SKM-1 treated with dmso at 0.1 percent for 144 hours (cell line): Measurements from ENCODE around the gene FAM156A.
"Not testable (repeated sequence)": the region's sequence is repeated elsewhere in the genome, so short reads cannot be mapped to it uniquely, and the experiment has no call there.

ENCODE experiments used
- DNase-seq: peaks from one replicate; lab custom pipeline; 2025; ENCODE audit not compliant: unreplicated experiment; lab: John Stamatoyannopoulos, UW

Gene FAM156A

DNA sequence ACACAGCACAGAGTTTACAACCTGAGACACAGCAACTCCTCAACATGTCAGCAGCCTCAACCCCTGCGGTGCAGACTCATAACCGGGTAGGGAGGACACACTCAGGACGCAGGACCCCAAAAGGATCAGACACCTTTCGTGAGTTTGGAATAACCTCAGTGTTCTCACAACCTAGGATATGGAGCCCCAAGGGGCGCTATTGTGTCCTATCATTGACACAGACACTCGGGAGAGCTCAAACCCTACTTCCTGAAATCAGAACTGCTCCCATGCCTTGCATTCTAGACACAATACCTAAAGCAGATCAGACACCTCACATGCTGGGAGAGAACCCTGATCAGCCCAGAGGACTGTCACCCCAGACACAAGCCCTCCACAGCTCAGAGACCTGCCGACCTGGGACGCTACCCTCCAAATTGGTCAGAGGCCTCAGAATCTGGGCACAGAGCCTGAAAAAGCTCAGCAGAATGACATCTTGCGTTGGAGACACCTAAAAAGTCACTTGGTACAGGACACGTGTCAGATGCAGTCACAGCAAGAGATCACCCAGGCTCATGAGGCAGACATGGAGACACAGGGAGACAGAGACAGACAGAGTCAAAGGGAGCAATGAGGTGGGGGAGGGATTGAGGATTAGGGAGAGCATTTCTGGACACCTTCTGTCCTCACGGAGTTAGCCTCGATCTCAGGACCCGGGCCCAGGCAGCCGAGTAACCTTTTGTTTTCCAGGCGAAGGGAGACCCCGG, 8.8 kb upstream of the FAM156A start:
- not testable (repeated sequence) for DNase-seq

DNA sequence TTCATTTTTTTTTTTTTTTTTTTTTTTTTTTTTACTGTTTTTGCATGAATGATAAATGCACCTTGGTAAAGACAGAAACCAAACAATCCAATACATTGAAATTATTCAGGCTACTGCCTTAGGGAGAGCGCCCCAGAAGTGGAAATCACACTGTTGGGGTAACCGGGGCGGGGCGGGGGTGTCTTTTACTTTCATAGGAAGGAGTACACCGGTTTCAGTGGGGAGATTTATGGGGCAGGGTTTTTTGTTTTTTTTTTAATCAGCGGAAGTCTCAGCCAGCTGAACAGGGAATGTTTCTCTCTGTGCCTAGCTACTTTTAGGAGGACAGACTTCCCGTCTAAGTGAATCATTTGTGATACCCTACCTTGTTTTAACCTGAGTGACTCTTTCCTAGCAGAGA, 643 bp upstream of the FAM156A start:
- DNase-seq: not testable (repeated sequence)

DNA sequence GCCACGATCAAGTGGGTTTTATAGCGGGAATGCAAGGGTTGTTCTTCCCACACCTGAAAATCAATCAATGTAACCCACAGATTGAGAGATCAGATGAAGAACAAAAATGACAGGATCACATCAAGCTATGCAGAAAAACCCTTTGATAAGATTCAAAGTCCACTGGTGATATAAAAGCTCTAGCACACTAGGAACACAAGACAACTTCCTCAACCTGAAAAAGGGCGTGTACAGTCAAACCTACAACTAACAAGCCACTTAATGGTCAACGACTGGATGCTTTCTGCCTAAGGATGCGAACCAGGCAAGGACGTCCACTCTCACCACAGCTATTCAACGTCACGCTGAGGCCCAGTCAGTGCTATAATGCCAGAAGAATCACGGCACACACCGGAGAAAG, 8.4 kb downstream of the FAM156A start:
- DNase-seq: not testable (repeated sequence)

DNA sequence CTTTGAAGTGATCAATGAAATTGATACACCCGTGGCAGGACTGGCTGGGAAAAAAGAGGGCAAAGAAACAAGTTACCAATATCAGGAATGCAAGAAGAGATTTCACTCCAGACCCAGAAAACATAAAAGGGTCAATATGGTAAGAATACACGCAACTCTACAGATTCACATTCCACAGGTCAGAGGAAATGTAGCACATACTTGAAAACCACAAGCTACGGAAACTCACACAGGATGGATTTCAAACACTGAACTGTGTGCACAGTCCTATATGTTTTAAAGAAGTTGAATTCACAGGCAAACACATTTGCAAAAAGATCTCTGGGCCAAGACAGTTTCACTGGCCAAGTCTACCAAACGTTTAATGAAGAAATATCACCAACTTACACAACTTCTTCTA, 9.0 kb downstream of the FAM156A start:
- not testable (repeated sequence) for DNase-seq

DNA sequence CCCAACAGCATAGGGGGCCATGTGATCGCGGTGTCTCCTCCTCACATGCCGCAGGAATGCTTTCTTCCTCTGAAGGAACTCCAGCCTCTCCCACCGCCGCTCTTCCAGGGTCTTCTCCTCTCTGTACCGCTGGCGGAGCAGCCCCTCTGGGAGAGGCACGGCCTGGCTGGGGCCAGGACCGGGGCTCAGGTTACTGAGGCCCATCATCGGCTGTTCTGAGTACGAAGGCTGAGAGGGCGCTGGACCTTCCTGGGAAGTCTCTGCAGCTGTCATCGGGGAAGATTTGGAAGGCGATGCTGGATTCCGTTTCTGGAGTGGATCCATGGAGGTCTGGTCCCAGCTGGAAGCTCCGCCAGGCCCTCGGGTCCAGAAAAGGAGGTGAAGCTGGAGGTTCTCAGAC, 10.1 kb downstream of the FAM156A start:
- not testable (repeated sequence) for DNase-seq

DNA sequence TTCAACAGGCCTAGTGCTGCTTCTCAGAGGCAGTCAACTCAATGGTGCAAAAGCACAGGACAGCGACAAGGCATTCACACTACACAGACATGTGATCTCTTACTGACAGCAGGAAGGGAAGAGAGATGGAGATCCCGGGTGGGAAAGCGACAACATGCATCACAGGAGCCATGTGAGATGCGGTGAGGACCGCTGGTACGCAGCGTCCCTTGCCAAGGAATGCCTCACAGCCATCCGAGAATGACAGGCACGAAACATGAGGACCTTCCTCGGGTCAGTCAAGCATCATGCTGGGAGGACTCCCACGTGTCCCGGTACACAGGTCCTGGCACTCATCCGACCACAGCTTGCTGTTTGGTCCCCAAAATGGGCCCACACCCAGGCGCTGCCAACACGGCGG, 10.8 kb downstream of the FAM156A start:
- DNase-seq: not testable (repeated sequence)

DNA sequence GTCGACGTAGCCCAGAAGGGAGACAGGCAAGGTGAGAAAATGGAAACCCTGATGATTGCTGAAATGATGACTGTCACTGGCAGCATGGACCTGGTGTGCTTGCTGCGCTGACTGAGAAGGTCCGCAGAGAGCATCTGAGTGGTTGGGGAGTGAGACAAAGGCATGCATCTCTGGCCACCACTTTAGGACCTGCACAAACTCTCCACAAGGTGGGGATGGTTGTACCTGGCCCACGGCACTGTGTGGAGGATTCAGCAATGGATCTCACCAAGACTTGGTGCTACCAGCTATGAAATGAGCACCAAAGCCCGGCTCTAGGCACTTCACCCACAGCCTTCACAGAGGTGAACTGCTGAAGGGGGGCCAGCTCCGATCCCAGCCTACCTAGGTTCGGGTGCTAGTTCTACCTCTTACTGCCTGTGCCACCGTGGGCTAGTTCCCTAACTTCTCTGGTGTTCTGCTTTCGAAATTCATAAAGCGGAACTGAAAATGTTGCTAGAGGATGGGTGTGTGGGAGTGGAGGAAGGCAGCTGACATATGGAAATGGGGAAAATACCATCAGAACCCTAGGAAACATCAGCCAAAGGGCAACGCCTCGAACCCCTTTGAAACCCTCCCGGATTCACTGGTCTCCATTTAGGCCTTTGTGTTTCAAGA, 12.4 kb downstream of the FAM156A start:
- DNase-seq: not testable (repeated sequence)

DNA sequence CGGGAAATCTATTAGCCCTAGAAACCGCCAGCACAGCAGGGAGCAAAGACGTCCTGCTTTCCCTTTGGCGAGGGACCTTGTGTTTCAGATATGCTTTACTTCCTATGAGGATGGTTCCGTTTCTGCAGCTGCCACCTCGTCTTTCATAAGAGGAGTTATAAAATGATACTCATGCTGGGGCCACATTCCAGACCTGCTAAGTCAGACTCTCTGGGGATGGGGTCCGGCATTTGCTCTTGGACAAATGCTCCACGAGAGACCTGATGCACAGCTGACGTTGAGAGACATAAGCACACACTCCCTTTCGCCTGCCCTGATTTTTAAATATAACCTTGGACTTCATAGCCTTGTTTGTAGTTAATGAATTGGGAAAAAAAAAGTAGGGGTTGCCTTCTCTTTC, 16.6 kb downstream of the FAM156A start:
- not testable (repeated sequence) for DNase-seq

DNA sequence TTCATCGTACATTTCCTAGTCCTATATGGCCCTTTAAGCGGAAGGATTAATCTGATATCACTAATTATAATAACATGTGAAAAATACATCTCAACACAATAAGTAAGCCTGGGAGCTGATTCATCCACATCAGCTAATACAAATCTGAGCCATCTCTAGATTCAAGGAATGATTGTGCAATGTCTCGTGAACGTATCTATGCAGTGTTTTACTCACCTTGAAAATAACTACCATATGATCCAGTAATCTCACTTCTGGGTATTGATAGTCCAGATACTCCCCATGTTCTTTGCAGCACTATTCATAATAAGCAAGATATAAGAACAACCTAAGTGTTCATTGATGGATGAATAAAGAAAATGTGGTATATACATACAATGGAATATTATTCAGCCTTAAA, 17.6 kb downstream of the FAM156A start:
- not testable (repeated sequence) for DNase-seq

DNA sequence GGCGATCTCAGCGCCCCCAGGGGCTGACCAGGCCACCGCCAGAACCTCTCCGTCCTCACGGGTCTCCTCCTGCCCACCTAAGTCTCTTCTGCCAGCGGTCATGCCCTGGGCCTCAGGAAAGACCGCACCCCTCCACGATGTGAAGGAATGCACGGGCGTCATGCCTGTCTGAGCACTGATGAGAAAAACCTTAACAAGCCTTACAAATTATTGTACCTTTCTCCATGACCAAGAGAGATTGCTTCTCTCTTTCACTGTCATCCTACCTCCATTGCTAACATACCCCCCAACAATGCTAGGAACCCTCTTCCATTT, 22.9 kb downstream of the FAM156A start:
- not testable (repeated sequence) for DNase-seq

DNA sequence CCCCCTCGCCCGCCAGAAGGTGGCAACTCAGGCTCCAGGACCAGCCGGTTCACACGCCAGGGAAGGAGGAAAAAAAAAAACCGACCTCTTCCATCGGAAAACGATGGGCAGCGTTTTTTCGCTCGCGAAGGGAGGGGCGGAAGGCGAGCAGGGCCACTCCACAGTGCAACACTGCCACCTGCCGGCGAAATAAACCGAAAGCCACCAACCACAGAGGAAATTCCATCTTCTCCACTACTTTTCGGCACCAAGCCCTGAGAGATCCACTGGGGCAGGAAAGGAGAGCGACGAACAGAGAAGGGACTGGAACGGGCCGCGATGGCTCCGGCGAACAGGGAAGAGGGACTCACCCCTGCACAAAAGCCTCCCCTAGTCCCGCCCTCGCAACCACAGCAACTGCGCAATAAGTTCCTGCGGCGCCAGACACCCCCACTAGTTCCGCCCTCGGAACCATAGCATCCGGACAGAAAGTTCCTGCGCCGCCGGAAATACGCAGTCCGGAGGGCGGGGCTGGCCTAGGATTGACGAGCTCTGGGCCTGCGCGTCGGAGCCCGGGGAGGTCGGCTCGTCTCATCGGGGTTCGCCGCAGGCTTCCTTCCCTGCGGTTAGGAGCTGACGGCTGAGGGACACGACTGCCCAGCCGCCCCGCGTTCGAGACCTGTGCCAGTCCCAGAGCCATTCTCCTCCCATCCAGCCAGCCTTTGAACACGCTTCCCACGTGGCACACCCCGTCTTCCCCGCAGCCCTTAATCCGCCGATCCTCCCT, 23.4 kb downstream of the FAM156A start:
- peak; percentile 82 for DNase-seq

DNA sequence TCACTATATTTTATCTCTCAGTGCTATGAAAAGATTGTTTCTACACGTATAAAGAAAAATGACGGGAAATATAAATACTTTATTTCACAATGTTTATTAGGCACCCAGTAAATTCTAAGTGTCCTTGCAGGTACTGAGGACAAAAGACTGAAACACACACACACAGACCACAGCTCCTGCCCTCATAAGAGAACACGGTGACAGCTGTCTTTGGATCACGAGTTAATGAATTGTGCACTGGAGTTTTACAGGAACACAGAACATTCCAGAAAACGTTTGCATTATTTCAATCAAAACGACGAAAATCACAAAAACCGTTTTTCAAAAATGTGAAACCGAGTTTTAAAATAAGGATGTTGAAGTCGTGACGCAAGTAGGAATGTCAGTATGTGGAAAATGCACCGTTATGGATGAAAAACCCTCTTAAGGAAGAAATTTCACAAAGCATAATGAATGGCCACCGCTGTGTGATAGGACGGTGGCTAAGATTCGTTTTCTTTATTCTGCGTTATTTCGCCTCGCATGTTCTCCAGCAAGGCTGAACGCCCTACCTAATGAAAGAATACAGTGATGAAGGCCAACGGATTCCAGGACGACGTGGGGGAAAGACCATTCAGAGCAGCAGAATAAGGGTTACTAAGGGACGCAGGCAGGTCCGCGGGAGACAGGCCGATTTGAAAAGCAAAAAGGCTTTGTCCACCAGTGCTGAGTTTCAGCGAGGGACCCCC, 24.2 kb downstream of the FAM156A start:
- DNase-seq: no peak

DNA sequence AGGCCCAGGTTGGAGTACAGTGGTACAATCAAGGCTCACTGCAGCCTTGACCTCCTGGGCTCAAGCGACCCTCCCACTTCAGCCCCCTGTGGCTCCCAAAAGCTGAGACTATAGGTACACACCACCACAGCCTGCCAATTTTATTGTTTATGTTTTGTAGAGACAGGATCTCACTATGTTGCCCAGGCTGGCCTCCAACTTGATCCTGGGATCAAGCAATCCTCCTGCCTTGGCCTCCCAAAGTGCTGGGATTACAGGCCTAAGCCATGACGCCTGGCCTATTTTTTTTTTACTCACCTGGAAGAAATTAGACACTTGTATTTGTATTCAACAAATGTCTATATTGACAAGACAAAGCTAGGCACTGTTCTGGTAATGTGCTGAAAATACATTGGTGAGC, 25.1 kb downstream of the FAM156A start:
- no peak for DNase-seq

DNA sequence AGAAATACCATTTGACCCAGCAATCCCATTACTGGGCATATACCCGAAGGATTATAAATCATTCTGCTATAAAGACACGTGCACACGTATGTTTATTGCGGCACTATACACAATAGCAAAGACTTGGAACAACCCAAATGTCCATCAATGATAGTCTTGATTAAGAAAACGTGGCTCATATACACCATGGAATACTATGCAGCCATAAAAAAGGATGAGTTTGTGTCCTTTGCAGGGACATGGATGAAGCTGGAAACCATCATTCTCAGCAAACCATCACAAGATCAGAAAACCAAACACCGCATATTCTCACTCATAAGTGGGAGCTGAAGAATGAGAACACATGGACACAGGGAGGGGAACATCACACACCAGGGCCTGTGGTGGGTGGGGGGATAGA, 28.1 kb downstream of the FAM156A start:
- not testable (repeated sequence) for DNase-seq

DNA sequence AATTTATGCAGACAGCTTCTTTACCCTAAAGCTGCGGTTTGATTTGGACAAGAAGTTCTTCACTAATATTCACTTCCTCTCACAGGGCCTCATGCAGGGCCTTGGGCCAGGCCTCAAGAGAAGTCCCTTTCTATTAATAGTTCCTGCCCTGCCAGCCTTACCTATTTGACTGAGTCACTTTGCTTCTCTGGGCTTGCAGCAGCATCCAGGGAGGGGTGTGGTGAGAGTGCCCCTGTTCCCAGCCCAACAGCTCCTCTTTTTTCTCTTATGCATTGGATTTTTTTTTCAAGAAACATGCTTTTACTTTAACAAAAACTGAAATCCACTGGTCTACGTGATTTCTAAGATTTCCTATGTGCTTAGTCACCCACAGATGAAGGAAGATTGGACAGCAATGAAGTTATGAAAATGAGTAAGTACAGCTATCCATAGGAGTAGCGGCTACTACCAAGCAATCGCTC, 34.5 kb downstream of the FAM156A start:
- peak; percentile 25 for DNase-seq

DNA sequence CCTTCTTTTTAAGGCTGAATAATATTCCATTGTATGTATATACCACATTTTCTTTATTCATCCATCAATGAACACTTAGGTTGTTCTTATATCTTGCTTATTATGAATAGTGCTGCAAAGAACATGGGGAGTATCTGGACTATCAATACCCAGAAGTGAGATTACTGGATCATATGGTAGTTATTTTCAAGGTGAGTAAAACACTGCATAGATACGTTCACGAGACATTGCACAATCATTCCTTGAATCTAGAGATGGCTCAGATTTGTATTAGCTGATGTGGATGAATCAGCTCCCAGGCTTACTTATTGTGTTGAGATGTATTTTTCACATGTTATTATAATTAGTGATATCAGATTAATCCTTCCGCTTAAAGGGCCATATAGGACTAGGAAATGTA, 43.6 kb downstream of the FAM156A start:
- not testable (repeated sequence) for DNase-seq

DNA sequence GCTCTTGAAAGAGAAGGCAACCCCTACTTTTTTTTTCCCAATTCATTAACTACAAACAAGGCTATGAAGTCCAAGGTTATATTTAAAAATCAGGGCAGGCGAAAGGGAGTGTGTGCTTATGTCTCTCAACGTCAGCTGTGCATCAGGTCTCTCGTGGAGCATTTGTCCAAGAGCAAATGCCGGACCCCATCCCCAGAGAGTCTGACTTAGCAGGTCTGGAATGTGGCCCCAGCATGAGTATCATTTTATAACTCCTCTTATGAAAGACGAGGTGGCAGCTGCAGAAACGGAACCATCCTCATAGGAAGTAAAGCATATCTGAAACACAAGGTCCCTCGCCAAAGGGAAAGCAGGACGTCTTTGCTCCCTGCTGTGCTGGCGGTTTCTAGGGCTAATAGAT, 44.6 kb downstream of the FAM156A start:
- DNase-seq: not testable (repeated sequence)

DNA sequence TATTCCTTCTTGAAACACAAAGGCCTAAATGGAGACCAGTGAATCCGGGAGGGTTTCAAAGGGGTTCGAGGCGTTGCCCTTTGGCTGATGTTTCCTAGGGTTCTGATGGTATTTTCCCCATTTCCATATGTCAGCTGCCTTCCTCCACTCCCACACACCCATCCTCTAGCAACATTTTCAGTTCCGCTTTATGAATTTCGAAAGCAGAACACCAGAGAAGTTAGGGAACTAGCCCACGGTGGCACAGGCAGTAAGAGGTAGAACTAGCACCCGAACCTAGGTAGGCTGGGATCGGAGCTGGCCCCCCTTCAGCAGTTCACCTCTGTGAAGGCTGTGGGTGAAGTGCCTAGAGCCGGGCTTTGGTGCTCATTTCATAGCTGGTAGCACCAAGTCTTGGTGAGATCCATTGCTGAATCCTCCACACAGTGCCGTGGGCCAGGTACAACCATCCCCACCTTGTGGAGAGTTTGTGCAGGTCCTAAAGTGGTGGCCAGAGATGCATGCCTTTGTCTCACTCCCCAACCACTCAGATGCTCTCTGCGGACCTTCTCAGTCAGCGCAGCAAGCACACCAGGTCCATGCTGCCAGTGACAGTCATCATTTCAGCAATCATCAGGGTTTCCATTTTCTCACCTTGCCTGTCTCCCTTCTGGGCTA, 48.9 kb downstream of the FAM156A start:
- not testable (repeated sequence) for DNase-seq

DNA sequence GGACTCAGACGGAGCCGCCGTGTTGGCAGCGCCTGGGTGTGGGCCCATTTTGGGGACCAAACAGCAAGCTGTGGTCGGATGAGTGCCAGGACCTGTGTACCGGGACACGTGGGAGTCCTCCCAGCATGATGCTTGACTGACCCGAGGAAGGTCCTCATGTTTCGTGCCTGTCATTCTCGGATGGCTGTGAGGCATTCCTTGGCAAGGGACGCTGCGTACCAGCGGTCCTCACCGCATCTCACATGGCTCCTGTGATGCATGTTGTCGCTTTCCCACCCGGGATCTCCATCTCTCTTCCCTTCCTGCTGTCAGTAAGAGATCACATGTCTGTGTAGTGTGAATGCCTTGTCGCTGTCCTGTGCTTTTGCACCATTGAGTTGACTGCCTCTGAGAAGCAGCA, 50.4 kb downstream of the FAM156A start:
- DNase-seq: not testable (repeated sequence)

DNA sequence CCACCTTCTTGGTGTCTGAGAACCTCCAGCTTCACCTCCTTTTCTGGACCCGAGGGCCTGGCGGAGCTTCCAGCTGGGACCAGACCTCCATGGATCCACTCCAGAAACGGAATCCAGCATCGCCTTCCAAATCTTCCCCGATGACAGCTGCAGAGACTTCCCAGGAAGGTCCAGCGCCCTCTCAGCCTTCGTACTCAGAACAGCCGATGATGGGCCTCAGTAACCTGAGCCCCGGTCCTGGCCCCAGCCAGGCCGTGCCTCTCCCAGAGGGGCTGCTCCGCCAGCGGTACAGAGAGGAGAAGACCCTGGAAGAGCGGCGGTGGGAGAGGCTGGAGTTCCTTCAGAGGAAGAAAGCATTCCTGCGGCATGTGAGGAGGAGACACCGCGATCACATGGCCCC, 51.2 kb downstream of the FAM156A start:
- not testable (repeated sequence) for DNase-seq

DNA sequence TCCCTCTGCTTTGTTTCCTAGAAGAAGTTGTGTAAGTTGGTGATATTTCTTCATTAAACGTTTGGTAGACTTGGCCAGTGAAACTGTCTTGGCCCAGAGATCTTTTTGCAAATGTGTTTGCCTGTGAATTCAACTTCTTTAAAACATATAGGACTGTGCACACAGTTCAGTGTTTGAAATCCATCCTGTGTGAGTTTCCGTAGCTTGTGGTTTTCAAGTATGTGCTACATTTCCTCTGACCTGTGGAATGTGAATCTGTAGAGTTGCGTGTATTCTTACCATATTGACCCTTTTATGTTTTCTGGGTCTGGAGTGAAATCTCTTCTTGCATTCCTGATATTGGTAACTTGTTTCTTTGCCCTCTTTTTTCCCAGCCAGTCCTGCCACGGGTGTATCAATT, 52.2 kb downstream of the FAM156A start:
- DNase-seq: not testable (repeated sequence)
